ENCODE results near the gene GLDN. TPM values are rescaled to one million over a fixed set of nuclear protein-coding genes. Genes with fewer than 3 reads are reported as not detected.

GLDN gene
- total RNA-seq, 3 donors from 2014 or later (not counting 1 experiment from before 2014, with no cell fraction given) = not detected

GRCh38 chr15:51302480-51302879 lies 39.0 kb upstream of the GLDN start:
- intact Hi-C loops (cut with micrococcal nuclease) = no loop called here
- H3K9me3 Mint-ChIP-seq = peaks cover 0 to 3% of the 10 kb centered on the region in 2 donors
- DNase-seq (no peak), ATAC-seq (no peak)
- Histone ChIP-seq H3K4me3 (ENCODE audit: low read length) (no peak overlapping the region), H3K4me1 (ENCODE audit: control insufficient read depth, insufficient read depth, low read length) (no peaks in the 10 kb centered on the region), H3K36me3 (ENCODE audit: control insufficient read depth, insufficient read depth, low read length) (no peaks in the 10 kb centered on the region), H3K27me3 (ENCODE audit: control insufficient read depth, insufficient read depth, low read length) (peaks cover 2% of the 10 kb centered on the region), H3K27ac (ENCODE audit: low read length) (no peak overlapping the region), H3K9me3 (ENCODE audit: control insufficient read depth, insufficient read depth, low read length) (no peaks in the 10 kb centered on the region)
- WGBS (ENCODE audit: insufficient coverage) = 51% methylated on average over 6 of the region's 6 CpGs
- peaks cover 0 to 14% of the 10 kb centered on the region in 2 donors for H3K27me3 Mint-ChIP-seq (ENCODE audit: low read depth in 2 of 2)
- no peak overlapping the region for H3K4me3 Mint-ChIP-seq
- no peak for TF ChIP-seq CTCF (IDR thresholded peaks at IDR 0.05)
- no peaks in the 10 kb centered on the region for H3K4me1 Mint-ChIP-seq
- no peak overlapping the region for H3K27ac Mint-ChIP-seq
- H3K36me3 Mint-ChIP-seq = no peaks in the 10 kb centered on the region

- H3K4me1 ChIP-seq (ENCODE audit: control insufficient read depth, insufficient read depth, low read length) = no peaks in the 10 kb centered on the region
- Mint-ChIP-seq H3K27ac (no peak overlapping the region), H3K4me1 (no peaks in the 10 kb centered on the region), H3K4me3 (no peak overlapping the region), H3K36me3 (no peaks in the 10 kb centered on the region), H3K27me3 (ENCODE audit: low read depth in 2 of 2) (peaks cover 5 to 14% of the 10 kb centered on the region in 2 donors), H3K9me3 (peaks cover 0 to 3% of the 10 kb centered on the region in 2 donors)
- peaks cover 2% of the 10 kb centered on the region for H3K27me3 ChIP-seq (ENCODE audit: control insufficient read depth, insufficient read depth, low read length)
- H3K27ac ChIP-seq (ENCODE audit: low read length) = no peak overlapping the region
- TF ChIP-seq CTCF (IDR thresholded peaks at IDR 0.05) = no peak
- DNase-seq (no peak), ATAC-seq (no peak)
- no peaks in the 10 kb centered on the region for H3K9me3 ChIP-seq (ENCODE audit: control insufficient read depth, insufficient read depth, low read length)
- H3K4me3 ChIP-seq (ENCODE audit: low read length) = no peak overlapping the region
- intact Hi-C loops (cut with micrococcal nuclease) = no loop called here
- WGBS (ENCODE audit: insufficient coverage) = 70% methylated on average over 2 of the region's 2 CpGs
- no peaks in the 10 kb centered on the region for H3K36me3 ChIP-seq (ENCODE audit: control insufficient read depth, insufficient read depth, low read length)
Measured at GRCh38 chr15:51303462-51303980, 37.9 kb upstream of the GLDN start.

- no peaks in the 10 kb centered on the region for H3K4me1 Mint-ChIP-seq
- no peak overlapping the region for H3K4me3 Mint-ChIP-seq
- ATAC-seq (no peak), DNase-seq (no peak)
- Histone ChIP-seq H3K4me1 (ENCODE audit: control insufficient read depth, insufficient read depth, low read length) (no peaks in the 10 kb centered on the region), H3K4me3 (ENCODE audit: low read length) (no peak overlapping the region), H3K9me3 (ENCODE audit: control insufficient read depth, insufficient read depth, low read length) (no peaks in the 10 kb centered on the region), H3K36me3 (ENCODE audit: control insufficient read depth, insufficient read depth, low read length) (no peaks in the 10 kb centered on the region), H3K27me3 (ENCODE audit: control insufficient read depth, insufficient read depth, low read length) (peaks cover 2% of the 10 kb centered on the region), H3K27ac (ENCODE audit: low read length) (no peak overlapping the region)
- TF ChIP-seq CTCF (IDR thresholded peaks at IDR 0.05) = no peak
- H3K9me3 Mint-ChIP-seq = peaks cover 0 to 3% of the 10 kb centered on the region in 2 donors
- no peak overlapping the region for H3K27ac Mint-ChIP-seq
- intact Hi-C loops (cut with micrococcal nuclease) = no loop called here
- H3K36me3 Mint-ChIP-seq = no peaks in the 10 kb centered on the region
- WGBS (ENCODE audit: insufficient coverage) = 92% methylated on average over 3 of the region's 3 CpGs
- peaks cover 8 to 11% of the 10 kb centered on the region in 2 donors for H3K27me3 Mint-ChIP-seq (ENCODE audit: low read depth in 2 of 2)
Measured at GRCh38 chr15:51307325-51307724, 34.1 kb upstream of the GLDN start.

GRCh38 chr15:51307811-51308210 lies 33.6 kb upstream of the GLDN start:
- ATAC-seq = no peak
- no peak for DNase-seq
- Histone ChIP-seq H3K27ac (ENCODE audit: low read length) (no peak overlapping the region), H3K4me3 (ENCODE audit: low read length) (no peak overlapping the region), H3K9me3 (ENCODE audit: control insufficient read depth, insufficient read depth, low read length) (no peaks in the 10 kb centered on the region), H3K4me1 (ENCODE audit: control insufficient read depth, insufficient read depth, low read length) (no peaks in the 10 kb centered on the region), H3K27me3 (ENCODE audit: control insufficient read depth, insufficient read depth, low read length) (peaks cover 2% of the 10 kb centered on the region), H3K36me3 (ENCODE audit: control insufficient read depth, insufficient read depth, low read length) (no peaks in the 10 kb centered on the region)
- Mint-ChIP-seq H3K27me3 (ENCODE audit: low read depth in 2 of 2) (peaks cover 13 to 14% of the 10 kb centered on the region in 2 donors), H3K4me3 (no peak overlapping the region), H3K36me3 (no peaks in the 10 kb centered on the region), H3K9me3 (peaks cover 0 to 3% of the 10 kb centered on the region in 2 donors), H3K4me1 (no peaks in the 10 kb centered on the region), H3K27ac (no peak overlapping the region)
- WGBS (ENCODE audit: insufficient coverage) = 97% methylated on average over 3 of the region's 3 CpGs
- no peak for TF ChIP-seq CTCF (IDR thresholded peaks at IDR 0.05)
- intact Hi-C loops (cut with micrococcal nuclease) = no loop called here
